Stimulated activated CD8-positive, alpha-beta memory T cell treated with anti-CD3 and anti-CD28 coated beads, Interleukin-2, amount 100 ng/mL, for 1 hour (primary cell): ENCODE measurements around the gene GABBR2.

Experiments
- DNase-seq, 2 donors: peaks; one replicate each; pipeline ENCODE4 v3.0.0-alpha.2; 2020; ENCODE audit warnings: low read depth in 2 of 2

The GABBR2 gene

GRCh38 chr9:98708933-98709911 is at the start of gene GABBR2:
TSS of gene GABBR2 (minus strand) at chr9:98708935. CDS start at chr9:98708737, 198 bp downstream.
- no peak for DNase-seq

DNA sequence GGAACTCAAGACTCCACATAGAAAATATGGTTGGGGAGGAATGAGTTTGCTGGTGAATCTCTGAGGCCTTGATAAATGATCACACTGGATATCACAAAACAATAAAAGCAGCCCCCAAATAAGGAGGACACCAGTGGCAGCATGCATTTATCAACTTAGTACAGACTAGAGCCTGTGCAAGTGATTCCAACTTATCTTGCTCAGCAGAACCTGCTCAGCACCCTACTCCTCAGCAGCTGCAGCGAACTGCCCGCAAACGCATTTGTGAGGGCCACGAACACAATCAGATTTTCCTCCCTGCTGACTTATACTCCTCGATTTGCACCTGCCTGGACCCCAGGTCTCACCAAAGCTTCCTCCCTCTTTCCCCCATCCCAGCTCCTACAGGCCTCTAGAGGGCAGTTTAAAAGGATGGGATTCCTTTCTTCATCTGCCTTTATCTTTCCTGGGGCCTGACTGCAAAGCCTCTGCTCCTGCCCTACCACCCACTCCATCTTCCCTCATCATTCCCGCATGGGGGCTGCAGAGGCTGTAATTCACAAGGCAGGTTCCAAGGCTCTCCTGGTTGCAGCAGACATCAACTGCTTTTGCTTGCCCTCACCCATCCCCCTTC is 46.4 kb upstream of the GABBR2 start:
- no peak for DNase-seq

- DNase-seq = no peak
Measured at GRCh38 chr9:98751210-98751609, 42.5 kb upstream of the GABBR2 start.

- DNase-seq = no peak
Measured at GRCh38 chr9:98750364-98751060, 41.8 kb upstream of the GABBR2 start.

- DNase-seq = no peak
Measured at GRCh38 chr9:98747476-98747875, 38.7 kb upstream of the GABBR2 start.

- DNase-seq = no peak
Measured at GRCh38 chr9:98745470-98745869, 36.7 kb upstream of the GABBR2 start.

DNA sequence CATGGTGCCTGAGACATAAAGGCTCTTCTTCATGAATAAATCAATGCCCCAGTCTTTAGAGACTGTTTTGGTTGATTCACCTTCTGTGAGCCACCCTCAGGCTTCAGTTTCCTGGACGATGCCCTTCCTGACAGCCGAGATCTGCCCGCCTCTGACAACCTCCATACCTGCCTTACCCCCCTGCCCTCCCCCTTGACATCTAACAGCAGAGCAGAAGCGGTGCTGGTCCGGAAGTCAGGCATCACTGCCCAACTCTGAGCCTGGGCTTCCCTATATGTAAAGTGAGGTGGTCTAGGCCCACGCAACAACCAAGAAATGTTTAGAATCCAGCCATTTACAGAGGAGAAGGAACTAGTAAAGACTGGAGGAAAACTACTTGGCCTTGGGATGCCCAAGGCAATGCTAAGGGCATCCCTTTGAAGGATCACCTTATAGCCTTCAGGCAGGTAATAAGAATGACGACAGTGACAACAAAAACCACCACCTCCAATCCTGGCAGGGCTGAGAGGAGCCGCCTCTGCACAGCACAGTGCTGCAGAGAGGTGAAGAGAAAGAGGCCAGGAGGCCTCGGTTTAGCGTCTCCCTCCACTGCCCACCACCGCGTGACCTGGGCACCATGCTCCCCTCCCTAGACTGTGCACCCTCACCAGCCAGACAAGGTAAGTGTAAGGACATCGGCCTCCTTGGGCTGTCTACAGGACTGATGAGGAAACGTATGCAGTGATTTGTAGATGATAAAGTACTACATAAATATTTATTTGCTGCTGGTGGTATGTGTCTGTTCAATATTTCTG is 35.3 kb upstream of the GABBR2 start:
- DNase-seq = no peak

DNA sequence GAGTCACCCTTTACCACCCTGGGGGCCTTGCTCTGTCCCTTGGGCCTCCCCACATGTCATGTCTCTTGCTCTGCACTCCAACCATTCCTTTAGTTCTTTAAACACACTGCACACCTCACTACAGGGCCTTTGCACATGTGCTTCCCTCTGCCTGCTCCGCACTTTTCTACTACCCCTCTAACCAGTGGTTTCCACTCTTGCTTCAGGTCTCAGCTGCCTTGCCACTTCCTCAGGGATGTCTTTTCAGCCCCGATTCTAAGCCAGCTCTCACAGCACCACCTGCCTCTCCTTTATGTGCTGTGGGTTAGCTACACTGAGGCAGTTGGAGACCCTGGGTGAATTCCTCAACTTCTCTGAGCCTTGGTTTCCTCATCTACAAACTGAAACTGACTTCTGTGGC is 34.6 kb upstream of the GABBR2 start:
- no peak for DNase-seq

DNA sequence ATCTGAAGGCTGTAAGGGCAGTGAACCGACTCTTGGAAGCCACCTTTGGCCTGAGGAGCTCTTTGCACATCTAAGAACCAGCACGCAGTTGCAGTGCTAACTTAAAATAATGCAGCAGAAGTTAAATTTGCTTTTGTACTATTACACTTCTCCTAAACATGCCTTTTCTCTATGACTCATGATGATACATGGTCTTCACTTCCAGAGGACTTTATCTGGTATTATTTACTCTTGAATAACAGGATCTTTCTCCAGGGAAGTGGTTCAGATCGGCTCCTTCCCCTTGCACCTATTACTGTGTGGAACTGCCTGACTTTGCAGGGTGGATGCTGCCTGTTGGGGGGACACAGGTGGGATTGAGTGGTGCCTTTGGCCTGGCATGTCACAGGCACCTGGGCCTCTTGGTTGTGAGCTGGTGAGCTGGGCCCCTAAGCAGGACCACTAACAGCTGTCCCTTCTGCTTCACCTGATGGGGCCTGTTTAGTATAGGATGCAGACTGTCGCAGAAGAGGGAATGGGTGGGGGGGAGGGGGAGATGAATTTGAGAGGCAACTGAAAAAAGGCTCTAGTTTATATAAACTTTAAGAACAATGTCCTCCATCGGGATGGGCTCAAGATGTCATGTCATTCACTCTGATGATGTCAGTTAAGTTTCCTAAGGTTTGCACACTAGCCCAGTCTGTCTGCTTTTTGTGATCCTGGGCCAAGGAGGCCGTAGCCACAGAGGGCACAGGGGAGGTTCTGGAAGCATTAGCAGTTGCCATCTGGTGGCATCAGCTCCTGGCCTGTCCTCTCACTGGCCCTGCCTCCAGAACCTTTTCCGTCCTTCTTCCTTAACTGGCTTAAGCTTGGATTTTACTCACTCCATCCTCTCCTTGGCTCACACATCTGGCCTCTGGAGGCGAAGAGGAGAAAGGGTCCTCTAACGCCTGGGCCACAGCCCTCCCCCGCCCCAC is 33.9 kb upstream of the GABBR2 start:
- no peak for DNase-seq

DNA sequence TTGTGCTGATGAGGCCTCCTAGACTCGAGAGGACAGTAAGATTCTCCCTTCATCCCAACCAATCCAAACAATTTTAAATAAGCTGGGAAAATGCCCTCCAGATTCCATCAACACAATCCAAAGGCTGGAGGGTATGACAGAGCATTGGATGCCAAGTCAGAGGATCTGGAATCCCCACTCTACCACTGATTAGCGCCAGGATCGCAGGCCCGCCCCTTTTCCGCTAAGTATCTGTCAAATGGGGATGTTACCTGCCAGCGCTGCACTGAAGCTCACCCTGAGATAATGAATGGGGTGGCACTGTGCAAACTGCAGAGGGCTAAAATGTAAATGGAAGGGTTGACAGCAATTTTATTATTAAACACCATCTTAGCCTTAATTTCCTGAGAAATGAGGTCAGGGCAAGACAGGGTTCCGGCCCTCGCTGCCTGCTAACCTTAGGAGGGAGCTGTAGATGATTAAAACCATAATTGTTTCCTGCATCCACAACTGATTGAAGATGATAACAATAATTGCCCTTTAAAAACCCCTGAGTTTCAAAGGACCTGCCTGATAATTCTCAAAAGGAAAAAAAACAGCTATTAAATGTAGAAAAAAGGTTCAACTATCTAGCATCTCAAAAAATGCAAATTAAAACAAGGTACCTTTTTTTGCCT is 31.6 kb upstream of the GABBR2 start:
- DNase-seq = no peak

DNA sequence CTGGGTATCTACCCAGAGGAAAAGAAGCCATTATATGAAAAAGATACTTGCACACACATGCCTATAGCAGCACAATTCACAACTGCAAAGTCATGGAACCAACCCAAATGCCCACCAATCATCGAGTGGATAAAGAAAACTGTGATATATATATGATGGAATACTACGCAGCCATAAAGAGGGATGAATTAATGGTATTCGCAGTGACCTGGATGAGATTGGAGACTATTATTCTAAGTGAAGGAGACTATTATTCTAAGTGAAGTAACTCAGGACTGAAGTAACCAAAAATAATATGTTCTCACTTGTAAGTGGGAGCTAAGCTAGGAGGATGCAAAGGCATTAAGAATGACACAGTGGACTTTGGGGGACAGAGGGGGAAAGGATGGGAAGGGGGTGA is 30.0 kb upstream of the GABBR2 start:
- no peak for DNase-seq

- no peak for DNase-seq
Measured at GRCh38 chr9:98736226-98736625, 27.5 kb upstream of the GABBR2 start.

GRCh38 chr9:98732801-98733200 is 24.1 kb upstream of the GABBR2 start:
- no peak for DNase-seq

GRCh38 chr9:98732091-98732490 is 23.4 kb upstream of the GABBR2 start:
- DNase-seq = no peak

- no peak for DNase-seq
Measured at GRCh38 chr9:98730871-98731270, 22.1 kb upstream of the GABBR2 start.

DNA sequence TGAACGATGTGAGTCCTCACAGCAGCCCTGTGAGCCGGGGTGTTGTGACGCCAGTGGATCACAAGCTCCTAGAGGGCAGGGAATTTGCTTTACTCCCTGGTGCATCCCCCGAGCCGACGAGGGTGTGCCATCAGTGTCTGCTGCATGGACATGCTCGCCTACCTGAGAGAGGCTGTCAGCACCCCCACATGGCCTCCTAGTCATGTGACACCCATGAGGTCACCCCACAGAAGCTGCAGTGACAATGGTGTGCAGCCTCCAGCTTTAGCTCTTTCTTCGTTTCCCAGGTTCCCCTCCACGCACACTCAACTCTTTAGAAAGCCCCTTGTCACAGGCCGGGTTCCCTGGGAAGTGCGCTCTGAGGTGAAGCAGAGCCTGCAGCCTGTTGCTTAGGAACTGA is 19.8 kb upstream of the GABBR2 start:
- no peak for DNase-seq

DNA sequence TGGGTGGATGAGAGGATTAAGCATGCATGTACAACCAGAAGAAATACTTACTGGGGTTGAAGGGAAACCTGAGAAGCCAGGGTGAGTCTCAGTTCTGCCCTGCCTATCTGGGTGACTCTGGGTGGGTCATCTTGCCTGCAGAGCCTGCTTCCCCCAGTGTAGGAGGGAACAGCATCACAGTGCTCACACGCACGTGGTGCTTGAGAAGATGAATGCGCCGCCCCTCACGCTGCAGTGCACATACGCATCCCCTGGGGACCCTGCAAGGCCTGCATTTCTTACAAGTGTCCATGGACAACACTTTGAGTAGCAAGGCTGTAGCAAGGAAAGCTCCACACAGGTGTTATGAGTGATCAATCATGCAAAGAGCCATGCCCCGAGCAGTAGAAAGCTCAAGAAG is 18.7 kb upstream of the GABBR2 start:
- DNase-seq = no peak

DNA sequence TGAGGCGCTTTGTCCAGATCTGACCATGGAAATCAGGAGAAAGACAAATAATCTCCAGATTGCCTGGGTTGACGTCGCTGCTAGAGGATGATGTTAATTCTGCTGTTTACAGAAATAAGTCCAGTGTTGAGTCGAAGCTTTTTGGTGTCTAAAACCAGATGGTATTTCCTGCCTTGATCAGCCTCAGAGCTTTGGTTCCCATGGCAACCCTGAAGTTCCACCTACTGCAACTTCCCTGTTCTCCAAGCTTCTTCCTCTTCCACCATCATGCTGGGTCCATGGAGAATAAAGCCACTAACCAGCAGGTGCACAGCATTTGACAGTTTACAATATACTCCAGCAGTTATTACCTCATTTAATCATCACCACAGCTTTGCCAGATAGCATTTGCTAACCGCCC is 18.0 kb upstream of the GABBR2 start:
- DNase-seq = no peak

- no peak for DNase-seq
Measured at GRCh38 chr9:98724810-98725530, 16.2 kb upstream of the GABBR2 start.
